ENCODE results near the gene ODR4. TPM values are rescaled to one million over a fixed set of nuclear protein-coding genes. Genes with fewer than 3 reads are reported as not detected.
"Not testable (repeated sequence)": the region's sequence is repeated elsewhere in the genome, so short reads cannot be mapped to it uniquely, and the experiment has no call there.

ODR4 gene
- total RNA-seq, 1 donor from 2014 or later, result 19.0 TPM

- intact Hi-C loops (cut with micrococcal nuclease), result loop anchor here (1.0 to 2.0 kb wide), 3 partner anchors 11 to 46 kb away; partner anchors contain the start of genes ODR4 and TPR
Measured at GRCh38 chr1:186420923-186421322, 45.3 kb downstream of the ODR4 start.

GRCh38 chr1:186421446-186421845 lies 45.8 kb downstream of the ODR4 start:
- intact Hi-C loops (cut with micrococcal nuclease), result loop anchor here (1.0 to 2.0 kb wide), 2 partner anchors 17 to 47 kb away; partner anchors contain the start of genes ODR4 and TPR

- intact Hi-C loops (cut with micrococcal nuclease), result no loop called here
Measured at GRCh38 chr1:186424539-186424938, 48.9 kb downstream of the ODR4 start.

GRCh38 chr1:186426118-186426517 lies 50.5 kb downstream of the ODR4 start:
- intact Hi-C loops (cut with micrococcal nuclease), result no loop called here

GRCh38 chr1:186429017-186429416 lies 53.4 kb downstream of the ODR4 start:
- intact Hi-C loops (cut with micrococcal nuclease), result no loop called here

GRCh38 chr1:186435336-186435735 lies 59.7 kb downstream of the ODR4 start:
- intact Hi-C loops (cut with micrococcal nuclease), result no loop called here

- intact Hi-C loops (cut with micrococcal nuclease), result no loop called here
Measured at GRCh38 chr1:186438567-186438966, 62.9 kb downstream of the ODR4 start.

- intact Hi-C loops (cut with micrococcal nuclease), result no loop called here
Measured at GRCh38 chr1:186440584-186440983, 64.9 kb downstream of the ODR4 start.

- intact Hi-C loops (cut with micrococcal nuclease), result no loop called here
Measured at GRCh38 chr1:186442651-186443375, 67.2 kb downstream of the ODR4 start.

GRCh38 chr1:186443638-186444037 lies 68.0 kb downstream of the ODR4 start:
- intact Hi-C loops (cut with micrococcal nuclease), result no loop called here

GRCh38 chr1:186446152-186446551 lies 70.5 kb downstream of the ODR4 start:
- intact Hi-C loops (cut with micrococcal nuclease), result no loop called here

- intact Hi-C loops (cut with micrococcal nuclease), result no loop called here
Measured at GRCh38 chr1:186454981-186455380, 79.3 kb downstream of the ODR4 start.

- intact Hi-C loops (cut with micrococcal nuclease), result no loop called here
Measured at GRCh38 chr1:186456729-186457255, 81.2 kb downstream of the ODR4 start.

GRCh38 chr1:186459161-186459560 lies 83.5 kb downstream of the ODR4 start:
- intact Hi-C loops (cut with micrococcal nuclease), result not testable (repeated sequence)

- intact Hi-C loops (cut with micrococcal nuclease), result no loop called here
Measured at GRCh38 chr1:186461014-186461413, 85.4 kb downstream of the ODR4 start, which contains the start of gene PDC. Gene PDC, minus strand, starts transcription at chr1:186461114. Its CDS starts 11,655 bp downstream, at chr1:186449459.

- intact Hi-C loops (cut with micrococcal nuclease), result no loop called here
Measured at GRCh38 chr1:186463511-186463910, 87.9 kb downstream of the ODR4 start.

GRCh38 chr1:186463926-186464325 lies 88.3 kb downstream of the ODR4 start:
- intact Hi-C loops (cut with micrococcal nuclease), result no loop called here

GRCh38 chr1:186465491-186465890 lies 89.9 kb downstream of the ODR4 start:
- intact Hi-C loops (cut with micrococcal nuclease), result not testable (repeated sequence)

GRCh38 chr1:186465946-186466345 lies 90.3 kb downstream of the ODR4 start:
- intact Hi-C loops (cut with micrococcal nuclease), result no loop called here
